Keratinocyte (primary cell): ENCODE data around the gene DISP2.
A peak's percentile ranks its signal among the peaks of the same experiment; 100 is the strongest.

Source experiments
- CTCF ChIP-seq, 3 experiments: IDR thresholded peaks in 1 of 3; conservative IDR thresholded peaks in 1 of 3; optimal IDR thresholded peaks in 1 of 3; 2 replicates in 2 of 3; 3 replicates in 1 of 3; pipeline versions ENCODE3 to v1.5.1; 2011; ENCODE audit warnings: low read length in 3 of 3, mild to moderate bottlenecking in 3 of 3, moderate library complexity in 2 of 3, control low read depth in 1 of 3, inconsistent platforms in 1 of 3; ENCODE audit not compliant: insufficient read depth in 2 of 3; ENCODE audit errors: extremely low read depth in 1 of 3
- EZH2 ChIP-seq: IDR thresholded peaks from one replicate; pipeline ENCODE4 v1.6.1; 2012; ENCODE audit warnings: inconsistent platforms, mild to moderate bottlenecking, low read length, moderate library complexity

- TF ChIP-seq CTCF (optimal IDR thresholded peaks at IDR 0.05 in 1 of 3, IDR thresholded peaks at IDR 0.05 in 1 of 3, conservative IDR thresholded peaks at IDR 0.05 in 1 of 3; ENCODE audit: extremely low read depth in 1 of 3, insufficient read depth in 2 of 3, low read length in 3 of 3) (peak; percentile 86 to 98 (median 98)), EZH2 (no peak)
These were observed 63.5 kb downstream of the DISP2 start for GRCh38 chr15:40421246-40422157.
